H9 (cell line): Measurements from ENCODE around the gene MICALL2. TPM values are rescaled to one million over a fixed set of nuclear protein-coding genes. Genes with fewer than 3 reads are reported as not detected.

ENCODE experiments used
- DNase-seq: peaks from one replicate; pipeline ENCODE4 v3.0.0-alpha.2; 2017
- H2AFZ ChIP-seq: one replicate; pipeline ENCODE4 v1.6.1; 2013; ENCODE audit warnings: mild to moderate bottlenecking, low read length, control low read depth, moderate library complexity
- H2AK5ac ChIP-seq: 2 replicates; pipeline ENCODE4 v1.6.1; 2013; ENCODE audit warnings: low read length, control low read depth, mixed read lengths; ENCODE audit not compliant: insufficient read length
- H2BK120ac ChIP-seq: one replicate; pipeline ENCODE4 v1.6.1; 2013; ENCODE audit warnings: low read depth, mild to moderate bottlenecking, low read length, control low read depth, inconsistent platforms; ENCODE audit not compliant: poor library complexity, severe bottlenecking
- H2BK12ac ChIP-seq: 2 replicates; pipeline ENCODE4 v1.6.1; 2013; ENCODE audit warnings: low read length, control low read depth, mixed read lengths, low read depth; ENCODE audit not compliant: insufficient read length
- H2BK15ac ChIP-seq: 2 replicates; pipeline ENCODE4 v1.6.1; 2013; ENCODE audit warnings: low read depth, low read length, control low read depth
- H2BK20ac ChIP-seq: one replicate; pipeline ENCODE4 v1.6.1; 2013; ENCODE audit warnings: low read depth, mild to moderate bottlenecking, low read length, control low read depth, inconsistent platforms; ENCODE audit not compliant: poor library complexity, severe bottlenecking
- H2BK5ac ChIP-seq: 2 replicates; pipeline ENCODE4 v1.6.1; 2013; ENCODE audit warnings: low read length, control low read depth, mixed read lengths; ENCODE audit not compliant: insufficient read length
- H3K14ac ChIP-seq: 2 replicates; pipeline ENCODE4 v1.6.1; 2013; ENCODE audit warnings: low read length, control low read depth; ENCODE audit not compliant: insufficient read depth
- H3K18ac ChIP-seq: 2 replicates; pipeline ENCODE4 v1.6.1; 2013; ENCODE audit warnings: low read depth, mild to moderate bottlenecking, mixed read lengths, low read length, control low read depth; ENCODE audit not compliant: insufficient read length
- H3K23ac ChIP-seq: 2 replicates; pipeline ENCODE4 v1.6.1; 2013; ENCODE audit warnings: low read length, control low read depth, mixed read lengths, low read depth; ENCODE audit not compliant: insufficient read length
- H3K23me2 ChIP-seq: 2 replicates; pipeline ENCODE4 v1.6.1; 2013; ENCODE audit warnings: low read depth, mild to moderate bottlenecking, mixed read lengths, low read length, control low read depth; ENCODE audit not compliant: insufficient read length, poor library complexity, severe bottlenecking
- H3K27ac ChIP-seq: 2 replicates; pipeline ENCODE4 v1.5.1; 2013; ENCODE audit warnings: low read length, control low read depth, mixed read lengths, low read depth; ENCODE audit not compliant: insufficient read length
- H3K27me3 ChIP-seq: 2 replicates; pipeline ENCODE4 v1.6.1; 2013; ENCODE audit warnings: low read length, control low read depth, inconsistent platforms; ENCODE audit not compliant: insufficient read depth
- H3K4ac ChIP-seq: 2 replicates; pipeline ENCODE4 v1.6.1; 2013; ENCODE audit warnings: low read depth, mild to moderate bottlenecking, control low read depth, inconsistent platforms, low read length, moderate library complexity
- H3K4me1 ChIP-seq: 2 replicates; pipeline ENCODE4 v1.6.1; 2013; ENCODE audit warnings: low read length, control low read depth, inconsistent platforms; ENCODE audit not compliant: insufficient read depth
- H3K4me2 ChIP-seq: 2 replicates; pipeline ENCODE4 v1.6.1; 2013; ENCODE audit warnings: low read length, control low read depth, mixed read lengths; ENCODE audit not compliant: insufficient read length, insufficient read depth
- H3K56ac ChIP-seq: 2 replicates; pipeline ENCODE4 v1.6.1; 2013; ENCODE audit warnings: low read depth, mild to moderate bottlenecking, mixed read lengths, low read length, control low read depth; ENCODE audit not compliant: insufficient read length
- H3K79me1 ChIP-seq: 2 replicates; pipeline ENCODE4 v1.6.1; 2013; ENCODE audit warnings: low read depth, mild to moderate bottlenecking, moderate library complexity, low read length, control low read depth, inconsistent platforms; ENCODE audit not compliant: insufficient read depth, poor library complexity, severe bottlenecking
- H3K79me2 ChIP-seq: 2 replicates; pipeline ENCODE4 v1.6.1; 2013; ENCODE audit warnings: low read length, control low read depth, inconsistent platforms; ENCODE audit not compliant: insufficient read depth
- H3K9ac ChIP-seq: 2 replicates; pipeline ENCODE4 v1.6.1; 2013; ENCODE audit warnings: low read length, control low read depth, mixed read lengths; ENCODE audit not compliant: insufficient read length; ENCODE audit errors: extremely low read depth
- H3K9me3 ChIP-seq: one replicate; pipeline ENCODE4 v1.6.1; 2013; ENCODE audit warnings: low read depth, low read length, inconsistent platforms; ENCODE audit not compliant: control insufficient read depth
- H3T11ph ChIP-seq: one replicate; pipeline ENCODE4 v1.6.1; 2013; ENCODE audit warnings: mild to moderate bottlenecking, low read length, control low read depth, inconsistent platforms
- H4K20me1 ChIP-seq: one replicate; pipeline ENCODE4 v1.6.1; 2013; ENCODE audit not compliant: control insufficient read depth, insufficient read length, insufficient read depth
- H4K5ac ChIP-seq: 2 replicates; pipeline ENCODE4 v1.6.1; 2013; ENCODE audit warnings: low read depth, mild to moderate bottlenecking, mixed read lengths, low read length, control low read depth; ENCODE audit not compliant: insufficient read length
- H4K8ac ChIP-seq: replicated peaks from 2 replicates; pipeline ENCODE4 v1.6.1; 2013; ENCODE audit warnings: low read length, control low read depth, mixed read lengths, low read depth; ENCODE audit not compliant: insufficient read length
- H4K91ac ChIP-seq: 2 replicates; pipeline ENCODE4 v1.6.1; 2013; ENCODE audit warnings: low read depth, mild to moderate bottlenecking, moderate library complexity, mixed read lengths, low read length, control low read depth; ENCODE audit not compliant: insufficient read length
- H3K27ac Mint-ChIP-seq, 3 experiments: 2 replicates in 2 of 3; 3 replicates in 1 of 3; pipeline ENCODE4 v1.8.0; 2020 to 2021; ENCODE audit warnings: mixed read lengths in 3 of 3, mild to moderate bottlenecking in 1 of 3, moderate library complexity in 1 of 3
- H3K27me3 Mint-ChIP-seq: 2 replicates; pipeline ENCODE4 v1.8.0; 2021; ENCODE audit warnings: low read depth, mild to moderate bottlenecking, moderate library complexity, mixed read lengths
- H3K36me3 Mint-ChIP-seq, 3 experiments: 2 replicates in 2 of 3; 3 replicates in 1 of 3; pipeline ENCODE4 v1.8.0; 2020 to 2021; ENCODE audit warnings: low read depth in 3 of 3, mixed read lengths in 3 of 3; ENCODE audit not compliant: insufficient read depth in 1 of 3
- H3K4me1 Mint-ChIP-seq, 2 experiments: 2 replicates each; pipeline ENCODE4 v1.8.0; 2020; ENCODE audit warnings: mixed read lengths in 2 of 2
- H3K4me3 Mint-ChIP-seq, 2 experiments: 2 replicates in 1 of 2; 3 replicates in 1 of 2; pipeline ENCODE4 v1.8.0; 2020 to 2021; ENCODE audit warnings: mild to moderate bottlenecking in 2 of 2, mixed read lengths in 2 of 2, moderate library complexity in 1 of 2
- H3K9me3 Mint-ChIP-seq, 2 experiments: 2 replicates in 1 of 2; 3 replicates in 1 of 2; pipeline ENCODE4 v1.8.0; 2020; ENCODE audit warnings: mild to moderate bottlenecking in 2 of 2, mixed read lengths in 2 of 2, moderate library complexity in 1 of 2
- CTCF ChIP-seq: fragments of 200-600 bp; sonication (generic); conservative IDR thresholded peaks from 3 replicates; pipeline ENCODE4 v1.8.0; 2021; ENCODE audit warnings: antibody characterized with exemption, mild to moderate bottlenecking
- WGBS: extraction: QIAGEN DNeasy Blood & Tissue Kit; methylation state at CpG from one replicate; pipeline ENCODE4 v1.1.7; 2013; ENCODE audit warnings: missing lambda C conversion rate, low lambda C conversion rate, mixed read lengths; ENCODE audit not compliant: insufficient read length; ENCODE audit errors: extremely low coverage; 5-methylcytosine and 5-hydroxymethylcytosine counted together
- total RNA-seq: library from RNA; stranded (reverse); gene quantifications from 2 replicates; pipeline ENCODE4 v1.2.1, GENCODE V29; 2021

MICALL2 gene
- total RNA-seq, 1 experiment from 2014 or later = 7.1 TPM

- Histone ChIP-seq H3K9me3 (no peaks in the 10 kb centered on the region), H3K4me1 (no peaks in the 10 kb centered on the region), H2BK120ac (no peak overlapping the region), H3K23ac (no peak overlapping the region), H4K91ac (no peak overlapping the region), H3T11ph (no peak overlapping the region), H3K27ac (no peak overlapping the region), H3K9ac (no peak overlapping the region), H2BK12ac (no peak overlapping the region), H4K20me1 (peaks cover 2% of the 10 kb centered on the region), H3K79me2 (no peaks in the 10 kb centered on the region), H3K79me1 (no peaks in the 10 kb centered on the region), H3K23me2 (no peaks in the 10 kb centered on the region), H4K5ac (no peak overlapping the region), H2AK5ac (no peak overlapping the region), H2AFZ (no peak overlapping the region), H2BK20ac (no peak overlapping the region), H3K27me3 (no peaks in the 10 kb centered on the region), H3K18ac (no peak overlapping the region), H3K56ac (no peak overlapping the region), H2BK5ac (no peak overlapping the region), H3K4ac (no peak overlapping the region), H3K4me2 (no peak overlapping the region), H3K14ac (no peak overlapping the region; the same call in 1 of the 2 replicates), H4K8ac (no peak overlapping the region), H2BK15ac (no peak overlapping the region; the same call in 1 of the 2 replicates)
- WGBS = no CpG with 5 or more reads among the region's 11 CpGs
- no peak overlapping the region for H3K4me3 Mint-ChIP-seq
- H3K9me3 Mint-ChIP-seq = no peaks in the 10 kb centered on the region
- H3K4me1 Mint-ChIP-seq = peaks cover 0 to 9% of the 10 kb centered on the region in 2 experiments; a peak in 1 of 4 replicates
- H3K27me3 Mint-ChIP-seq = no peaks in the 10 kb centered on the region
- peak overlapping the region in 1 of 3 experiments; percentile 55; a peak in 1 of 7 replicates for H3K27ac Mint-ChIP-seq
- no peaks in the 10 kb centered on the region for H3K36me3 Mint-ChIP-seq
- no peak for TF ChIP-seq CTCF
- DNase-seq = no peak
Observed at GRCh38 chr7:1450987-1451386, 8.3 kb downstream of the MICALL2 start.
